ENCODE data around the gene H2BW1. TPM values are rescaled to one million over a fixed set of nuclear protein-coding genes. Genes with fewer than 3 reads are reported as not detected.
"Not testable (repeated sequence)": the region's sequence is repeated elsewhere in the genome, so short reads cannot be mapped to it uniquely, and the experiment has no call there.

H2BW1 gene
- total and polyA plus RNA-seq, 4 donors, result not detected

DNA sequence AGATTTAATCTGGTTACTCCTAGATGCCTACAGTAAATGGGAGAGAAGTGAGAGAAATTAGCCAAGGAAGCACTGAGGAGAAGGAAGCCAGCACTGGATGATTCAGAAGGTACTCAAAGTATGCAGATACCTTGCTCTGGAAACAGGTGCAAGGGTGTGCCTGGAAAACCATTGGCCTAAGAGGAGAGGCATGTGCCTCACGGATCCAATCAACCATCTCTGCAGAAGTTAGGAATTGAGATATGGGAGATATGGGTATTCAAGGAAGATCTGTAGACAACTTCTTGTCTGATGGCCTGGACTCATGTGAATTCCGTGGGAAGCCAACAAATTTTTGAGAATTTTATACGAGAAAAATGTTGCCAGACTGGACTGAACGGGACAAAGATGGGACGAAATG, 4.7 kb downstream of the H2BW1 start:
- H3K9me3 ChIP-seq (ENCODE audit: control insufficient read depth, insufficient read depth, low read length), result no peaks in the 10 kb centered on the region
- no peaks in the 10 kb centered on the region for H3K4me1 ChIP-seq (ENCODE audit: control insufficient read depth, insufficient read depth, low read length)
- no peaks in the 10 kb centered on the region for H3K36me3 ChIP-seq (ENCODE audit: control insufficient read depth, insufficient read depth, low read length)
- H3K27me3 ChIP-seq (ENCODE audit: control insufficient read depth, insufficient read depth, low read length), result peaks cover 11% of the 10 kb centered on the region
- H3K27ac ChIP-seq (ENCODE audit: low read depth, low read length), result no peak overlapping the region
- 67% methylated on average over 5 of the region's 5 CpGs for WGBS (ENCODE audit: insufficient coverage)
- H3K4me3 ChIP-seq (ENCODE audit: low read depth, low read length), result no peak overlapping the region
- no peak for DNase-seq (ENCODE audit: low read depth in 4 of 6, low spot score in 6 of 6)

DNA sequence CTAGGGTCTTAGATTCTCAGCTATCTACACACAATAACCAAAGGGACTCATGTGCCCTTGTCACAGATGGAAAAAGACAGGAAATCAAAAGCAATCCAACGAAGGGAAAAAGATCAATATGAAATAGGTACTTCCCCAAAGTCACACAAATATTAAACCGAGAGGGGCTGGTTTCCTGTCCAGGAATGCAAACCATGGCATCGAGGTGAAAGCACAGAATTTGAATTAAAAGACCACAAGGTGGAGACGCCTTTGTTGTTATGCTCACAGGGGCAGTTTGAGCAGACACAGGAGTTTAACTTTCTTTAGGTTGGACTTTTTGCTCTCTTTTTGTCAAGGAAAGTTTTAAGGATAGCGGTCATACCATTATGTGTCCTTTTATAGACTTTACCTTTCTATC, 14.3 kb downstream of the H2BW1 start:
- DNase-seq (ENCODE audit: low read depth in 4 of 6, low spot score in 6 of 6), result no peak
- no peak overlapping the region for H3K4me3 ChIP-seq (ENCODE audit: low read depth, low read length)
- no peaks in the 10 kb centered on the region for H3K4me1 ChIP-seq (ENCODE audit: control insufficient read depth, insufficient read depth, low read length)
- H3K27ac ChIP-seq (ENCODE audit: low read depth, low read length), result no peak overlapping the region
- H3K27me3 ChIP-seq (ENCODE audit: control insufficient read depth, insufficient read depth, low read length), result peaks cover 21% of the 10 kb centered on the region
- no peaks in the 10 kb centered on the region for H3K36me3 ChIP-seq (ENCODE audit: control insufficient read depth, insufficient read depth, low read length)
- no peaks in the 10 kb centered on the region for H3K9me3 ChIP-seq (ENCODE audit: control insufficient read depth, insufficient read depth, low read length)
- no CpG with 5 or more reads among the region's 5 CpGs for WGBS (ENCODE audit: insufficient coverage)

DNA sequence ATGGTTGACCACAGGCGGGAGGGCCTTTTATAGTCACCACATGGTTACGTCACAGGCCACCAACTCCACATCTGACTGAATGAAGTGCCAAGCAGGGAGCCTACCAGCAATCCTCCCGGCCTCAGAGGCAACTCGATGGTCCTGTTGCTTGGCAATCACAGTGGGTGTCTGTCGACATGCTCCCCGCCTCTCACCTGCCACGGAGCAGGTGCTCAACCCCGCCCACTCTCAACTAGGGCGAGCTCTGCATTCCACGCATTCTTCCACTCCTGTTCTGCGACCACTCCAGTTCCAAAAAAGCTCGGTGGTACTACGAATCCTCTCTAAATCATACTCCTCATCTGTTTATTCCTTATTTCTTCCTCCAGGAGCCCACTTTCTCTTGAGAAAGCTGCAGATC, 30.0 kb downstream of the H2BW1 start:
- WGBS (ENCODE audit: insufficient coverage), result no CpG with 5 or more reads among the region's 13 CpGs
- not testable (repeated sequence) for H3K4me1 ChIP-seq (ENCODE audit: control insufficient read depth, insufficient read depth, low read length); H3K27ac ChIP-seq (ENCODE audit: low read depth, low read length); H3K9me3 ChIP-seq (ENCODE audit: control insufficient read depth, insufficient read depth, low read length); DNase-seq (ENCODE audit: low read depth in 4 of 6, low spot score in 6 of 6); H3K4me3 ChIP-seq (ENCODE audit: low read depth, low read length); H3K27me3 ChIP-seq (ENCODE audit: control insufficient read depth, insufficient read depth, low read length); H3K36me3 ChIP-seq (ENCODE audit: control insufficient read depth, insufficient read depth, low read length)

DNA sequence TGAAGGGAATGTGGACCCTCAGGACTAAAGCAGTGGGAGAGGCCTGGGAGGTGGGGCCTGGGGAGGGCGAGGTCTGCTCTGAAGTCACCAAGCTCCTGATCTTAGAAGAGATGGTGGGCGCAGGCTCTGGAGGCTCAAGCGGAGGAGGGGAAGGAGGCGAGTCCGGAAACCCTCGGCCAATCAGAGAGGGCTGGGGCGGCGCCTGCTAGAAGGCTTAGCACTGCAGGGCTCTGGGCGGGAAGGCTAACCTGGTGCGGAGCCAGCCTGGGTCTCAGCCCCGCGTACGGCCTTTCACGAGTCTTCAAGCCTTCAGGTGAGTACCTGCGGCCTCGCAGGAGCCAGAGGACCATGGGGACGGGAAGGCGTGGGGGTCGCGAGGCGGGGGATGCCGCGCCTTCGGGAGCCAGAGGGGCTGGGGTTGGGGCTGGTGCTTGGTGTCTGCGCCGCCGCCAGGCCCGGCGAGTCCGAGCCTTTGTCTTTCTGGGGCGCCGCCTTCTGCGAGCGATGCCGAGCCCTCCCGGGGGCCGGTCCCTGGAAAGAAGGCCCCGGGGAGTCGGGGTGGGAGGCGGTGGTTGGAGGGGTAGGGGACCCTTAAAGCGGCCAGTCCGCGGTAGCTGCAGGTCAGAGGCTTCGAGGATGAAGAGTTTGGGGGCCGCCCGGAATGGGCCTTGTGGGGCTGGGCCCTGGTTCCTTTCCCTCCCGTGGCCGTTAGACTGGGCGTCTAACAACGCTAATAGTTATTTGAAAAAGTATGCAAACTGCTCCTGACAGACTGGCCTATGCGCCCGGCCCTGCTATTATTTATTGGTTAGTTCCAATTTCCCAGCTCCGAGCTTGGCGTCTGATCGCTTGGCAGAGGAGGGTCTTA, 50.9 kb downstream of the H2BW1 start, which contains the start of gene TMSB15B:
Gene TMSB15B, plus strand, starts transcription at position 217 of the 868 bp plus-strand sequence.
- no CpG with 5 or more reads among the region's 55 CpGs for WGBS (ENCODE audit: insufficient coverage)
- H3K9me3 ChIP-seq (ENCODE audit: control insufficient read depth, insufficient read depth, low read length); H3K4me1 ChIP-seq (ENCODE audit: control insufficient read depth, insufficient read depth, low read length); H3K27ac ChIP-seq (ENCODE audit: low read depth, low read length); H3K36me3 ChIP-seq (ENCODE audit: control insufficient read depth, insufficient read depth, low read length); DNase-seq (ENCODE audit: low read depth in 4 of 6, low spot score in 6 of 6); H3K27me3 ChIP-seq (ENCODE audit: control insufficient read depth, insufficient read depth, low read length); H3K4me3 ChIP-seq (ENCODE audit: low read depth, low read length): not testable (repeated sequence)

Other genes starting within 250 kb of the H2BW1 start
- 1,000 to 10,000 TPM in 1 of 2 donors, 100 to 1,000 TPM in 1; 928 to 2,816 TPM for gene PLP1, start 236.9 kb downstream of the H2BW1 start, total RNA-seq
- 1,000 to 10,000 TPM in 1 of 2 donors, 100 to 1,000 TPM in 1; 888 to 1,680 TPM for gene PLP1, start 236.9 kb downstream of the H2BW1 start, polyA plus RNA-seq (ENCODE audit: insufficient read length in 2 of 2)
- 10 to 100 TPM; 11.2 to 35.8 TPM for gene RAB9B, start 181.5 kb downstream of the H2BW1 start, total RNA-seq
- gene RAB9B, start 181.5 kb downstream of the H2BW1 start, polyA plus RNA-seq (ENCODE audit: insufficient read length in 2 of 2), result 10 to 100 TPM; 22.0 to 24.5 TPM
- gene TMSB15B, start 51.1 kb downstream of the H2BW1 start, total RNA-seq, result 10 to 100 TPM; 14.1 to 20.1 TPM
- 10 to 100 TPM; 34.0 to 35.5 TPM for gene TMSB15B, start 51.1 kb downstream of the H2BW1 start, polyA plus RNA-seq (ENCODE audit: insufficient read length in 2 of 2)
- not detected for gene H2BW2, start 26.2 kb upstream of the H2BW1 start, total RNA-seq
- gene H2BW2, start 26.2 kb upstream of the H2BW1 start, polyA plus RNA-seq (ENCODE audit: insufficient read length in 2 of 2), result 1 to 10 TPM; 1.3 to 1.6 TPM
- gene TMSB15C, start 62.5 kb upstream of the H2BW1 start, total RNA-seq, result 10 to 100 TPM; 12.8 to 15.7 TPM
- gene TMSB15C, start 62.5 kb upstream of the H2BW1 start, polyA plus RNA-seq (ENCODE audit: insufficient read length in 2 of 2), result 10 to 100 TPM; 17.3 to 22.4 TPM
- 10 to 100 TPM in 1 of 2 donors, 1 to 10 TPM in 1; 7.8 to 11.2 TPM for gene ZCCHC18, start 98.8 kb upstream of the H2BW1 start, total RNA-seq
- gene ZCCHC18, start 98.8 kb upstream of the H2BW1 start, polyA plus RNA-seq (ENCODE audit: insufficient read length in 2 of 2), result 10 to 100 TPM; 28.7 to 30.6 TPM
- gene SLC25A53, start 143.3 kb upstream of the H2BW1 start, total RNA-seq, result 10 to 100 TPM; 18.8 to 22.0 TPM
- 10 to 100 TPM; 10.8 to 11.3 TPM for gene SLC25A53, start 143.3 kb upstream of the H2BW1 start, polyA plus RNA-seq (ENCODE audit: insufficient read length in 2 of 2)
- gene FAM199X, start 152.7 kb upstream of the H2BW1 start, total RNA-seq, result 10 to 100 TPM; 26.7 to 88.0 TPM
- 10 to 100 TPM; 34.7 to 54.1 TPM for gene FAM199X, start 152.7 kb upstream of the H2BW1 start, polyA plus RNA-seq (ENCODE audit: insufficient read length in 2 of 2)
- gene ESX1, start 241.2 kb upstream of the H2BW1 start, total RNA-seq, result under 1 TPM; 0.10 to 0.33 TPM
- under 1 TPM in 1 of 2 donors, not detected in 1; 0.29 TPM for gene ESX1, start 241.2 kb upstream of the H2BW1 start, polyA plus RNA-seq (ENCODE audit: insufficient read length in 2 of 2)